Measurements from ENCODE around the gene ARHGEF2.

GRCh38 chr1:155938220-155938627 lies 40.1 kb downstream of the ARHGEF2 start:
- TF ChIP-seq NR3C1 (IDR thresholded peaks at IDR 0.05) (no peak), JUNB (IDR thresholded peaks at IDR 0.05) (no peak), MYC (IDR thresholded peaks at IDR 0.05; ENCODE audit: borderline replicate concordance, low read length) (no peak), MAFK (IDR thresholded peaks at IDR 0.05; ENCODE audit: partially characterized antibody) (no peak)
